ENCODE measurements around the gene CCDC61. TPM values are rescaled to one million over a fixed set of nuclear protein-coding genes. Genes with fewer than 3 reads are reported as not detected.
A peak's percentile ranks its signal among the peaks of the same experiment; 100 is the strongest.

CCDC61 gene
- 6.6 and 8.8 TPM in 2 replicates for total RNA-seq (2014; rRNA removed; shearing (Covaris generic))

- peak; percentile 100 for DNase-seq (ENCODE audit: low read depth)
Observed at GRCh38 chr19:45994998-45995714, at the start of gene CCDC61. Gene CCDC61 (plus strand): TSS chr19:45995467. CDS start chr19:46003019, 7,552 bp downstream.

GRCh38 chr19:45947926-45948325 lies 47.3 kb upstream of the CCDC61 start:
- DNase-seq (ENCODE audit: low read depth) = no peak

GRCh38 chr19:45952341-45952685 lies 43.0 kb upstream of the CCDC61 start:
- DNase-seq (ENCODE audit: low read depth) = no peak

- DNase-seq (ENCODE audit: low read depth) = peak; percentile 59
Observed at GRCh38 chr19:45952686-45953505, 42.4 kb upstream of the CCDC61 start.

GRCh38 chr19:45953676-45954075 lies 41.6 kb upstream of the CCDC61 start:
- no peak for DNase-seq (ENCODE audit: low read depth)

- no peak for DNase-seq (ENCODE audit: low read depth)
Observed at GRCh38 chr19:45954156-45954555, 41.1 kb upstream of the CCDC61 start.

GRCh38 chr19:45955905-45956608 lies 39.2 kb upstream of the CCDC61 start:
- DNase-seq (ENCODE audit: low read depth) = peak; percentile 73

- DNase-seq (ENCODE audit: low read depth) = no peak
Observed at GRCh38 chr19:45958320-45958719, 36.9 kb upstream of the CCDC61 start.

GRCh38 chr19:45958769-45959516 lies 36.3 kb upstream of the CCDC61 start:
- DNase-seq (ENCODE audit: low read depth) = peak; percentile 28

GRCh38 chr19:45959517-45960025 lies 35.7 kb upstream of the CCDC61 start:
- DNase-seq (ENCODE audit: low read depth) = no peak

- DNase-seq (ENCODE audit: low read depth) = no peak
Observed at GRCh38 chr19:45960595-45961235, 34.6 kb upstream of the CCDC61 start.

GRCh38 chr19:45962021-45962420 lies 33.2 kb upstream of the CCDC61 start:
- no peak for DNase-seq (ENCODE audit: low read depth)

GRCh38 chr19:45967246-45967645 lies 28.0 kb upstream of the CCDC61 start:
- DNase-seq (ENCODE audit: low read depth) = no peak

GRCh38 chr19:45968626-45969025 lies 26.6 kb upstream of the CCDC61 start:
- DNase-seq (ENCODE audit: low read depth) = no peak

- DNase-seq (ENCODE audit: low read depth) = no peak
Observed at GRCh38 chr19:45969676-45970075, 25.6 kb upstream of the CCDC61 start.

GRCh38 chr19:45971260-45971902 lies 23.9 kb upstream of the CCDC61 start:
- DNase-seq (ENCODE audit: low read depth) = no peak

GRCh38 chr19:45972081-45972946 lies 23.0 kb upstream of the CCDC61 start:
- no peak for DNase-seq (ENCODE audit: low read depth)

GRCh38 chr19:45972947-45973540 lies 22.2 kb upstream of the CCDC61 start:
- no peak for DNase-seq (ENCODE audit: low read depth)

Measured in RPMI7951 (cell line).